HL-60 (cell line): Measurements from ENCODE around the gene EPN1.

ENCODE experiments used
- DNase-seq, 2 experiments: peaks; one replicate each; pipeline ENCODE4 v3.0.0-alpha.2; 2010 to 2020; ENCODE audit warnings: low read depth in 1 of 2, low spot score in 1 of 2
- H3K27ac ChIP-seq: fragments of 250-450 bp; sonication (Bioruptor Pico); replicated peaks from 2 replicates; pipeline ENCODE4 v1.5.1; 2020; ENCODE audit warnings: mild to moderate bottlenecking, moderate library complexity
- H3K27me3 ChIP-seq: fragments of 250-450 bp; sonication (Bioruptor Pico); 2 replicates; pipeline ENCODE4 v1.5.1; 2021; ENCODE audit warnings: mild to moderate bottlenecking, moderate library complexity; ENCODE audit not compliant: insufficient read depth, poor library complexity, severe bottlenecking
- H3K4me3 ChIP-seq: replicated peaks from 2 replicates; pipeline ENCODE4 v1.5.1; 2011; ENCODE audit warnings: mild to moderate bottlenecking, control low read depth, low read length; ENCODE audit not compliant: insufficient read depth
- GABPA ChIP-seq: IDR thresholded peaks from 2 replicates; pipeline ENCODE4 v1.6.1; 2012; ENCODE audit warnings: low read depth
- POLR2AphosphoS5 ChIP-seq: IDR thresholded peaks from 2 replicates; pipeline ENCODE4 v1.6.1; 2012; ENCODE audit warnings: low read depth
- SPI1 ChIP-seq: IDR thresholded peaks from 2 replicates; pipeline ENCODE4 v1.6.1; 2012; ENCODE audit warnings: low read depth, mild to moderate bottlenecking, borderline replicate concordance
- TF ChIP-seq, protein P1 (sequence below): IDR thresholded peaks from 2 replicates; pipeline ENCODE4 v1.6.1; 2012; ENCODE audit warnings: low read depth; ENCODE audit not compliant: insufficient replicate concordance
- TF ChIP-seq, protein P2 (sequence below): IDR thresholded peaks from one replicate; pipeline ENCODE4 v1.5.1; 2011; ENCODE audit warnings: low read length, control low read depth, inconsistent platforms; ENCODE audit not compliant: insufficient read depth

Gene EPN1

DNA sequence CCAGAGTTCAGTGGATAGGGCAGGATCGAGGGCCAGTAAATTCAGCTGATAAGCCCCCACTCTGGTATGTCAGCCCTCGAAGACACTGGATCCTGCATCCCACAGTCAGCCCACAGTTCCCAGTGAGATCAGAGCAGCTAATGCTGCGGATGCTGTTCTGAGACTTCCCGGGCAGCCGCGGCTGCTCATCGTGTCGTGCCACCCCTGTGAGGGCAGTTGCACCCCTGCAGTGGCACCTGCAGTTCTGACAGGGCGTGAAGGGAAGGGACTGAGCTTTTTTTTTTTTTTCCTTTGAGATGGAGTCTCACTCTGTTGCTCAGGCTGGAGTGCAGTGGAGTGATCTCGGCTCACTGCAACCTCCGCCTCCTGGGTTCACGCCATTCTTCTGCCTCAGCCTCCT lies 7.5 kb upstream of the EPN1 start:
- Histone ChIP-seq H3K27me3 (no peaks in the 10 kb centered on the region), H3K27ac (no peak overlapping the region), H3K4me3 (no peak overlapping the region)
- TF ChIP-seq, protein P1, sequence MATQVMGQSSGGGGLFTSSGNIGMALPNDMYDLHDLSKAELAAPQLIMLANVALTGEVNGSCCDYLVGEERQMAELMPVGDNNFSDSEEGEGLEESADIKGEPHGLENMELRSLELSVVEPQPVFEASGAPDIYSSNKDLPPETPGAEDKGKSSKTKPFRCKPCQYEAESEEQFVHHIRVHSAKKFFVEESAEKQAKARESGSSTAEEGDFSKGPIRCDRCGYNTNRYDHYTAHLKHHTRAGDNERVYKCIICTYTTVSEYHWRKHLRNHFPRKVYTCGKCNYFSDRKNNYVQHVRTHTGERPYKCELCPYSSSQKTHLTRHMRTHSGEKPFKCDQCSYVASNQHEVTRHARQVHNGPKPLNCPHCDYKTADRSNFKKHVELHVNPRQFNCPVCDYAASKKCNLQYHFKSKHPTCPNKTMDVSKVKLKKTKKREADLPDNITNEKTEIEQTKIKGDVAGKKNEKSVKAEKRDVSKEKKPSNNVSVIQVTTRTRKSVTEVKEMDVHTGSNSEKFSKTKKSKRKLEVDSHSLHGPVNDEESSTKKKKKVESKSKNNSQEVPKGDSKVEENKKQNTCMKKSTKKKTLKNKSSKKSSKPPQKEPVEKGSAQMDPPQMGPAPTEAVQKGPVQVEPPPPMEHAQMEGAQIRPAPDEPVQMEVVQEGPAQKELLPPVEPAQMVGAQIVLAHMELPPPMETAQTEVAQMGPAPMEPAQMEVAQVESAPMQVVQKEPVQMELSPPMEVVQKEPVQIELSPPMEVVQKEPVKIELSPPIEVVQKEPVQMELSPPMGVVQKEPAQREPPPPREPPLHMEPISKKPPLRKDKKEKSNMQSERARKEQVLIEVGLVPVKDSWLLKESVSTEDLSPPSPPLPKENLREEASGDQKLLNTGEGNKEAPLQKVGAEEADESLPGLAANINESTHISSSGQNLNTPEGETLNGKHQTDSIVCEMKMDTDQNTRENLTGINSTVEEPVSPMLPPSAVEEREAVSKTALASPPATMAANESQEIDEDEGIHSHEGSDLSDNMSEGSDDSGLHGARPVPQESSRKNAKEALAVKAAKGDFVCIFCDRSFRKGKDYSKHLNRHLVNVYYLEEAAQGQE, result no peak
- TF ChIP-seq GABPA (no peak), POLR2AphosphoS5 (no peak), SPI1 (no peak)
- TF ChIP-seq, protein P2, sequence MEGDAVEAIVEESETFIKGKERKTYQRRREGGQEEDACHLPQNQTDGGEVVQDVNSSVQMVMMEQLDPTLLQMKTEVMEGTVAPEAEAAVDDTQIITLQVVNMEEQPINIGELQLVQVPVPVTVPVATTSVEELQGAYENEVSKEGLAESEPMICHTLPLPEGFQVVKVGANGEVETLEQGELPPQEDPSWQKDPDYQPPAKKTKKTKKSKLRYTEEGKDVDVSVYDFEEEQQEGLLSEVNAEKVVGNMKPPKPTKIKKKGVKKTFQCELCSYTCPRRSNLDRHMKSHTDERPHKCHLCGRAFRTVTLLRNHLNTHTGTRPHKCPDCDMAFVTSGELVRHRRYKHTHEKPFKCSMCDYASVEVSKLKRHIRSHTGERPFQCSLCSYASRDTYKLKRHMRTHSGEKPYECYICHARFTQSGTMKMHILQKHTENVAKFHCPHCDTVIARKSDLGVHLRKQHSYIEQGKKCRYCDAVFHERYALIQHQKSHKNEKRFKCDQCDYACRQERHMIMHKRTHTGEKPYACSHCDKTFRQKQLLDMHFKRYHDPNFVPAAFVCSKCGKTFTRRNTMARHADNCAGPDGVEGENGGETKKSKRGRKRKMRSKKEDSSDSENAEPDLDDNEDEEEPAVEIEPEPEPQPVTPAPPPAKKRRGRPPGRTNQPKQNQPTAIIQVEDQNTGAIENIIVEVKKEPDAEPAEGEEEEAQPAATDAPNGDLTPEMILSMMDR, result no peak
- no peak for DNase-seq

DNA sequence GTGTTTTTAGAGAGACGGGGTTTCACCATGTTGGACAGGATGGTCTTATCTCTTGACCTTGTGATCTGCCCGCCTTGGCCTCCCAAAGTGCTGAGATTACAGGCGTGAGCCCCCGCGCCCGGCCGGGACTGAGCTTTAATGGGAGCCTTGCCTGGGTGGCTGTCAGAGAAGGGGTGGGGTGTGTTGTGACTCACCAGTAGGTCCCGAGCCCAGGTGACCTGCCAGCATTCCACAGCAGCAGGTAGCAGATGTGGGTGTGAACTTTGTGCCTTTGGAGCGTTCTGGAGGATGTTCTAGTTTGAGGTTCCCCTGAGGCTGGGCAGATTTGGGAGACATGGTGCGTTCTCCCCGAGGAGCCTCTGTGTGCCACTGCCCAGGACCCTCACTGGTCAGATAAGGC lies 7.1 kb upstream of the EPN1 start:
- TF ChIP-seq, protein P1, result no peak
- TF ChIP-seq POLR2AphosphoS5, result no peak
- no peak for TF ChIP-seq SPI1
- TF ChIP-seq, protein P2, result no peak
- no peak for TF ChIP-seq GABPA
- Histone ChIP-seq H3K4me3 (no peak overlapping the region), H3K27ac (no peak overlapping the region), H3K27me3 (no peaks in the 10 kb centered on the region)
- no peak for DNase-seq

DNA sequence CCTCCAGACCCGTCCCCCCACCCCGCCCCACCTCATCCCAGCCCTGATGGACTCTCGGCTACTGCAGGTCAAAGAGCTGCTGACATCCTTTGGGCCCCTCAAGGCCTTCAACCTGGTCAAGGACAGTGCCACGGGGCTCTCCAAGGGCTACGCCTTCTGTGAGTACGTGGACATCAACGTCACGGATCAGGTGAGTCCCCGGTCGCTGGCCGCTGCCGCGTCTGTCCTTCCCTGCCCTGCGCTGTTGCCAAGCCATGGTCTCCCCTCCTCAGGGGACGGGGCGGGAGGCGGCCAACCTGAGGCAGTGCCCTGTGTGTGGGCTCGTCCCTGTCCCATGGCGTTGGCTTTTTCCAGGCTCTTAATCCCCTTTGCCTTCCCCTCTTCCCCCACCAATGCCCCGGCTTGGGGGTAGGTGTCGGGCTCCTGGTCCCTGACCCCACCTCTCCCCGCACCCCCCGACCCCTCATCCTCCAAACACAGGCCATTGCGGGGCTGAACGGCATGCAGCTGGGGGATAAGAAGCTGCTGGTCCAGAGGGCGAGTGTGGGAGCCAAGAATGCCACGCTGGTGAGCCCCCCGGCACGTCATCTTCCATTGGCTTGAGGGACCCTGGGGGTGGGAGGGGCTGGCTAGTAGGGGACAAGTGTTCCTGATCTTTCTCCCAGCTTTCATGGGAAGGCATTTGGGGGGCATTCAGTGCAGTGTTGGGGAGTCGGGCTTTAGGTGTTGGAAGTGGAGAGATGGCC lies 6.2 kb upstream of the EPN1 start:
- H3K27ac ChIP-seq, result no peak overlapping the region
- no peaks in the 10 kb centered on the region for H3K27me3 ChIP-seq
- DNase-seq, result no peak
- H3K4me3 ChIP-seq, result no peak overlapping the region
- no peak for TF ChIP-seq GABPA
- TF ChIP-seq, protein P2, result no peak
- TF ChIP-seq, protein P1, result no peak
- no peak for TF ChIP-seq SPI1
- no peak for TF ChIP-seq POLR2AphosphoS5
